GM12878 (cell line): ENCODE results near the gene HDAC9. TPM values are rescaled to one million over a fixed set of nuclear protein-coding genes. Genes with fewer than 3 reads are reported as not detected.

Experiments
- ESRRA ChIP-seq: IDR thresholded peaks from 2 replicates; pipeline ENCODE4 v1.6.1; 2012; ENCODE audit warnings: mild to moderate bottlenecking, low read length, improper control_type of control experiment
- HDAC2 ChIP-seq: fragments of 200-600 bp; sonication (generic); IDR thresholded peaks from 2 replicates; pipeline ENCODE4 v1.6.1; 2017
- LARP7 ChIP-seq: fragments of 450-650 bp; IDR thresholded peaks from 2 replicates; pipeline ENCODE4 v1.6.1; 2017; ENCODE audit warnings: mild to moderate bottlenecking
- MYC ChIP-seq: IDR thresholded peaks from 2 replicates; pipeline ENCODE4 v1.6.1; 2011; ENCODE audit warnings: mild to moderate bottlenecking, low read length, moderate library complexity, inconsistent platforms; ENCODE audit not compliant: insufficient read depth, insufficient replicate concordance, insufficient read length, severe bottlenecking
- PAX8 ChIP-seq: fragments of 450-650 bp; IDR thresholded peaks from 2 replicates; pipeline ENCODE4 v1.6.1; 2017; ENCODE audit warnings: mild to moderate bottlenecking, moderate library complexity
- RELA ChIP-seq: fragments of 450-650 bp; IDR thresholded peaks from 2 replicates; pipeline ENCODE4 v1.8.0; 2014; ENCODE audit warnings: borderline replicate concordance; ENCODE audit not compliant: partially characterized antibody
- SUZ12 ChIP-seq: fragments of 200-600 bp; sonication (generic); IDR thresholded peaks from one replicate; pipeline ENCODE4 v1.6.1; 2018; ENCODE audit warnings: antibody characterized with exemption, mild to moderate bottlenecking; ENCODE audit not compliant: unreplicated experiment
- polyA plus RNA-seq, 11 experiments: library from polyadenylated mRNA; depleted of rRNA in 4 of 11; unstranded in 6 of 11; stranded (reverse) in 5 of 11; fragments of >200 nt; fragmentation: Nextera tagmentation in 4 of 11; fragmentation: Illumina TruSeq in 1 of 11; extraction: Ambion mirVana in 4 of 11; extraction: Trizol in 1 of 11; gene quantifications; 1 replicate in 1 of 11; 2 replicates in 10 of 11; pipeline versions ENCODE4 v1.2.1 to v1.2.3, GENCODE V29; 2011 to 2016; ENCODE audit warnings: inconsistent platforms in 2 of 11, missing spikeins in 2 of 11, low read depth in 1 of 11
- total RNA-seq, 4 experiments: library from RNA; depleted of rRNA in 3 of 4; stranded (reverse); fragments of >200 nt in 3 of 4; fragmentation: Illumina TruSeq in 1 of 4; extraction: Trizol in 1 of 4; gene quantifications; 2 replicates each; pipeline versions ENCODE4 v1.2.1 to v1.2.3, GENCODE V29; 2013 to 2021
- TF ChIP-seq, protein P1 (sequence below): fragments of 450-650 bp; IDR thresholded peaks from 2 replicates; pipeline ENCODE4 v1.6.1; 2016; ENCODE audit warnings: mild to moderate bottlenecking, moderate library complexity, borderline replicate concordance
- TF ChIP-seq, protein P2 (sequence below): fragments of 450-650 bp; IDR thresholded peaks from 2 replicates; pipeline ENCODE4 v1.6.1; 2018; ENCODE audit warnings: mild to moderate bottlenecking, low read depth, moderate library complexity; ENCODE audit not compliant: partially characterized antibody

The HDAC9 gene
- total and polyA plus RNA-seq, 10 of the 15 experiments (the other 5 are each of a cell fraction or from before 2014, with no cell fraction given), result 0.73 to 12.8 (median 0.92) TPM

DNA sequence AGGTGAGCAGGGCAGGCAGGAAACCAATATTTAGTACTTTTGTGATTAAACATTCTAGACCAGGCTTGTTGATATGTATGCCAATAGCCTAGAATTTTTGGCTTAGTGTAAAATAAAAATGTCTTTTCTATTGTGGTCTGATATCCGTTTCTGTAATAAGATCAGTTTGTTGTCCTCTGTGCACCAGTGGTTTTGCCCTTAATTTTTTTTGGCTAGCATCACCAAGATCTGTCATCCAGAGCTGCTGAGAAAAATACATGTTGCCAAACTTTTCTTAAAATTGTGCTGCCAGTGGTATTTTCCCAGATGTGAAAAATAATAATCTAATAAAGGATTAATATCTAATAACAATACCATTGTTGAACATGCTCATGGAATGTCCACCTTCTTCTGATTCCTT lies 506.3 kb downstream of the HDAC9 start (continued):
- TF ChIP-seq, protein P1, sequence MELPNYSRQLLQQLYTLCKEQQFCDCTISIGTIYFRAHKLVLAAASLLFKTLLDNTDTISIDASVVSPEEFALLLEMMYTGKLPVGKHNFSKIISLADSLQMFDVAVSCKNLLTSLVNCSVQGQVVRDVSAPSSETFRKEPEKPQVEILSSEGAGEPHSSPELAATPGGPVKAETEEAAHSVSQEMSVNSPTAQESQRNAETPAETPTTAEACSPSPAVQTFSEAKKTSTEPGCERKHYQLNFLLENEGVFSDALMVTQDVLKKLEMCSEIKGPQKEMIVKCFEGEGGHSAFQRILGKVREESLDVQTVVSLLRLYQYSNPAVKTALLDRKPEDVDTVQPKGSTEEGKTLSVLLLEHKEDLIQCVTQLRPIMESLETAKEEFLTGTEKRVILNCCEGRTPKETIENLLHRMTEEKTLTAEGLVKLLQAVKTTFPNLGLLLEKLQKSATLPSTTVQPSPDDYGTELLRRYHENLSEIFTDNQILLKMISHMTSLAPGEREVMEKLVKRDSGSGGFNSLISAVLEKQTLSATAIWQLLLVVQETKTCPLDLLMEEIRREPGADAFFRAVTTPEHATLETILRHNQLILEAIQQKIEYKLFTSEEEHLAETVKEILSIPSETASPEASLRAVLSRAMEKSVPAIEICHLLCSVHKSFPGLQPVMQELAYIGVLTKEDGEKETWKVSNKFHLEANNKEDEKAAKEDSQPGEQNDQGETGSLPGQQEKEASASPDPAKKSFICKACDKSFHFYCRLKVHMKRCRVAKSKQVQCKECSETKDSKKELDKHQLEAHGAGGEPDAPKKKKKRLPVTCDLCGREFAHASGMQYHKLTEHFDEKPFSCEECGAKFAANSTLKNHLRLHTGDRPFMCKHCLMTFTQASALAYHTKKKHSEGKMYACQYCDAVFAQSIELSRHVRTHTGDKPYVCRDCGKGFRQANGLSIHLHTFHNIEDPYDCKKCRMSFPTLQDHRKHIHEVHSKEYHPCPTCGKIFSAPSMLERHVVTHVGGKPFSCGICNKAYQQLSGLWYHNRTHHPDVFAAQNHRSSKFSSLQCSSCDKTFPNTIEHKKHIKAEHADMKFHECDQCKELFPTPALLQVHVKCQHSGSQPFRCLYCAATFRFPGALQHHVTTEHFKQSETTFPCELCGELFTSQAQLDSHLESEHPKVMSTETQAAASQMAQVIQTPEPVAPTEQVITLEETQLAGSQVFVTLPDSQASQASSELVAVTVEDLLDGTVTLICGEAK, result no peak
- TF ChIP-seq MYC, result no peak
- TF ChIP-seq LARP7, result no peak
- no peak for TF ChIP-seq RELA
- no peak for TF ChIP-seq ESRRA
- TF ChIP-seq SUZ12, result no peak
- TF ChIP-seq, protein P2, sequence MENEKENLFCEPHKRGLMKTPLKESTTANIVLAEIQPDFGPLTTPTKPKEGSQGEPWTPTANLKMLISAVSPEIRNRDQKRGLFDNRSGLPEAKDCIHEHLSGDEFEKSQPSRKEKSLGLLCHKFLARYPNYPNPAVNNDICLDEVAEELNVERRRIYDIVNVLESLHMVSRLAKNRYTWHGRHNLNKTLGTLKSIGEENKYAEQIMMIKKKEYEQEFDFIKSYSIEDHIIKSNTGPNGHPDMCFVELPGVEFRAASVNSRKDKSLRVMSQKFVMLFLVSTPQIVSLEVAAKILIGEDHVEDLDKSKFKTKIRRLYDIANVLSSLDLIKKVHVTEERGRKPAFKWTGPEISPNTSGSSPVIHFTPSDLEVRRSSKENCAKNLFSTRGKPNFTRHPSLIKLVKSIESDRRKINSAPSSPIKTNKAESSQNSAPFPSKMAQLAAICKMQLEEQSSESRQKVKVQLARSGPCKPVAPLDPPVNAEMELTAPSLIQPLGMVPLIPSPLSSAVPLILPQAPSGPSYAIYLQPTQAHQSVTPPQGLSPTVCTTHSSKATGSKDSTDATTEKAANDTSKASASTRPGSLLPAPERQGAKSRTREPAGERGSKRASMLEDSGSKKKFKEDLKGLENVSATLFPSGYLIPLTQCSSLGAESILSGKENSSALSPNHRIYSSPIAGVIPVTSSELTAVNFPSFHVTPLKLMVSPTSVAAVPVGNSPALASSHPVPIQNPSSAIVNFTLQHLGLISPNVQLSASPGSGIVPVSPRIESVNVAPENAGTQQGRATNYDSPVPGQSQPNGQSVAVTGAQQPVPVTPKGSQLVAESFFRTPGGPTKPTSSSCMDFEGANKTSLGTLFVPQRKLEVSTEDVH, result no peak
- no peak for TF ChIP-seq HDAC2
- TF ChIP-seq PAX8, result no peak
